Aortic smooth muscle cell (primary cell): ENCODE data around the gene USP17L20. TPM values are rescaled to one million over a fixed set of nuclear protein-coding genes. Genes with fewer than 3 reads are reported as not detected.

Source experiments
- total RNA-seq: library from RNA; depleted of rRNA; stranded (reverse); fragments of >200 nt; gene quantifications from 2 replicates; pipeline ENCODE4 v1.2.3, GENCODE V29; 2014

USP17L20 gene
- total RNA-seq = not detected in 2 replicates

GRCh38 chr4:9257824-9258223 lies at the start of gene USP17L20:
Gene USP17L20 (plus strand): TSS chr4:9258124. CDS start chr4:9258124, 0 bp downstream.

GRCh38 chr4:9210357-9210756 lies 47.6 kb upstream of the USP17L20 start, which contains the start of gene USP17L10:
Gene USP17L10 (plus strand): TSS chr4:9210657. CDS start chr4:9210657, 0 bp downstream.

GRCh38 chr4:9215105-9215504 lies 42.8 kb upstream of the USP17L20 start, which contains the start of gene USP17L11:
Gene USP17L11 (plus strand): TSS chr4:9215405. CDS start chr4:9215405, 0 bp downstream.

GRCh38 chr4:9219852-9220251 lies 38.1 kb upstream of the USP17L20 start, which contains the start of gene USP17L12:
Gene USP17L12 (plus strand): TSS chr4:9220152. CDS start chr4:9220152, 0 bp downstream.

GRCh38 chr4:9224596-9224995 lies 33.3 kb upstream of the USP17L20 start, which contains the start of gene USP17L13:
Gene USP17L13 (plus strand): TSS chr4:9224896. CDS start chr4:9224896, 0 bp downstream.

GRCh38 chr4:9234085-9234484 lies 23.8 kb upstream of the USP17L20 start, which contains the start of gene USP17L15:
Gene USP17L15 (plus strand): TSS chr4:9234385. CDS start chr4:9234385, 0 bp downstream.

GRCh38 chr4:9243579-9243978 lies 14.3 kb upstream of the USP17L20 start, which contains the start of gene USP17L17:
Gene USP17L17 (plus strand): TSS chr4:9243879. CDS start chr4:9243879, 0 bp downstream.

GRCh38 chr4:9247953-9248680 lies 9.8 kb upstream of the USP17L20 start, which contains the start of gene USP17L18:
Gene USP17L18 (plus strand): TSS chr4:9248630. CDS start chr4:9248630, 0 bp downstream.

GRCh38 chr4:9253078-9253477 lies 4.8 kb upstream of the USP17L20 start, which contains the start of gene USP17L19:
Gene USP17L19 (plus strand): TSS chr4:9253378. CDS start chr4:9253378, 0 bp downstream.

GRCh38 chr4:9262572-9262971 lies 4.6 kb downstream of the USP17L20 start, which contains the start of gene USP17L21:
Gene USP17L21 (plus strand): TSS chr4:9262872. CDS start chr4:9262872, 0 bp downstream.

GRCh38 chr4:9267319-9267718 lies 9.4 kb downstream of the USP17L20 start, which contains the start of gene USP17L22:
Gene USP17L22 (plus strand): TSS chr4:9267619. CDS start chr4:9267619, 0 bp downstream.

Other genes with a start within 250 kb of the USP17L20 start
- not detected in 2 replicates for gene FAM90A26, start 87.7 kb upstream of the USP17L20 start, total RNA-seq
- not detected in 2 replicates for gene USP17L10, start 47.5 kb upstream of the USP17L20 start, total RNA-seq
- not detected in 2 replicates for gene USP17L11, start 42.7 kb upstream of the USP17L20 start, total RNA-seq
- not detected in 2 replicates for gene USP17L12, start 38.0 kb upstream of the USP17L20 start, total RNA-seq
- gene USP17L13, start 33.2 kb upstream of the USP17L20 start, total RNA-seq = not detected in 2 replicates
- gene USP17L15, start 23.7 kb upstream of the USP17L20 start, total RNA-seq = not detected in 2 replicates
- gene USP17L17, start 14.2 kb upstream of the USP17L20 start, total RNA-seq = not detected in 2 replicates
- not detected in 2 replicates for gene USP17L18, start 9.5 kb upstream of the USP17L20 start, total RNA-seq
- gene USP17L19, start 4.7 kb upstream of the USP17L20 start, total RNA-seq = not detected in 2 replicates
- gene USP17L21, start 4.7 kb downstream of the USP17L20 start, total RNA-seq = not detected in 2 replicates
- not detected in 2 replicates for gene USP17L22, start 9.5 kb downstream of the USP17L20 start, total RNA-seq
- not detected in 2 replicates for gene USP17L24, start 67.0 kb downstream of the USP17L20 start, total RNA-seq
- not detected in 2 replicates for gene USP17L25, start 71.8 kb downstream of the USP17L20 start, total RNA-seq
- not detected in 2 replicates for gene USP17L26, start 76.5 kb downstream of the USP17L20 start, total RNA-seq
- gene USP17L5, start 81.3 kb downstream of the USP17L20 start, total RNA-seq = not detected in 2 replicates
- not detected in 2 replicates for gene USP17L27, start 86.0 kb downstream of the USP17L20 start, total RNA-seq
- not detected in 2 replicates for gene USP17L28, start 90.8 kb downstream of the USP17L20 start, total RNA-seq
- not detected in 2 replicates for gene USP17L29, start 95.5 kb downstream of the USP17L20 start, total RNA-seq
- not detected in 2 replicates for gene USP17L30, start 105.0 kb downstream of the USP17L20 start, total RNA-seq
- gene DEFB131A, start 186.3 kb downstream of the USP17L20 start, total RNA-seq = not detected in 2 replicates